ENCODE results near the gene TOLLIP. TPM values are rescaled to one million over a fixed set of nuclear protein-coding genes. Genes with fewer than 3 reads are reported as not detected.
"Not testable (repeated sequence)": the region's sequence is repeated elsewhere in the genome, so short reads cannot be mapped to it uniquely, and the experiment has no call there.

The TOLLIP gene
- polyA plus RNA-seq, 12 donors: 20.1 to 34.3 (median 22.1) TPM; not detected in 1

- no peak for DNase-seq
These were observed 58.1 kb downstream of the TOLLIP start for GRCh38 chr11:1251236-1251770.

GRCh38 chr11:1250411-1250810 lies 59.0 kb downstream of the TOLLIP start:
- not testable (repeated sequence) for DNase-seq

GRCh38 chr11:1248951-1249350 lies 60.5 kb downstream of the TOLLIP start:
- not testable (repeated sequence) for DNase-seq

- not testable (repeated sequence) for DNase-seq
These were observed 62.4 kb downstream of the TOLLIP start for GRCh38 chr11:1247026-1247425.

DNA sequence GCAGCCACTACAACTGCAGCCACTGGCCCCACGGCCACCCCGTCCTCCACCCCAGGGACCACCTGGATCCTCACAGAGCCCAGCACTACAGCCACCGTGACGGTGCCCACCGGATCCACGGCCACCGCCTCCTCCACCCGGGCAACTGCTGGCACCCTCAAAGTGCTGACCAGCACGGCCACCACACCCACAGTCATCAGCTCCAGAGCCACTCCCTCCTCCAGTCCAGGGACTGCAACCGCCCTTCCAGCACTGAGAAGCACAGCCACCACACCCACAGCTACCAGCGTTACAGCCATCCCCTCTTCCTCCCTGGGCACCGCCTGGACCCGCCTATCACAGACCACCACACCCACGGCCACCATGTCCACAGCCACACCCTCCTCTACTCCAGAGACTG lies 63.1 kb downstream of the TOLLIP start:
- DNase-seq: not testable (repeated sequence)

DNA sequence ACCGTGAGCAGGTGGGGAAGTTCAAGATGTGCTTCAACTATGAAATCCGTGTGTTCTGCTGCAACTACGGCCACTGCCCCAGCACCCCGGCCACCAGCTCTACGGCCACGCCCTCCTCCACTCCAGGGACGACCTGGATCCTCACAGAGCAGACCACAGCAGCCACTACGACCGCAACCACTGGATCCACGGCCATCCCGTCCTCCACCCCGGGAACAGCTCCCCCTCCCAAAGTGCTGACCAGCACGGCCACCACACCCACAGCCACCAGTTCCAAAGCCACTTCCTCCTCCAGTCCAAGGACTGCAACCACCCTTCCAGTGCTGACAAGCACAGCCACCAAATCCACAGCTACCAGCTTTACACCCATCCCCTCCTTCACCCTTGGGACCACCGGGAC lies 63.7 kb downstream of the TOLLIP start:
- not testable (repeated sequence) for DNase-seq

GRCh38 chr11:1244557-1244956 lies 64.9 kb downstream of the TOLLIP start:
- DNase-seq: not testable (repeated sequence)

DNA sequence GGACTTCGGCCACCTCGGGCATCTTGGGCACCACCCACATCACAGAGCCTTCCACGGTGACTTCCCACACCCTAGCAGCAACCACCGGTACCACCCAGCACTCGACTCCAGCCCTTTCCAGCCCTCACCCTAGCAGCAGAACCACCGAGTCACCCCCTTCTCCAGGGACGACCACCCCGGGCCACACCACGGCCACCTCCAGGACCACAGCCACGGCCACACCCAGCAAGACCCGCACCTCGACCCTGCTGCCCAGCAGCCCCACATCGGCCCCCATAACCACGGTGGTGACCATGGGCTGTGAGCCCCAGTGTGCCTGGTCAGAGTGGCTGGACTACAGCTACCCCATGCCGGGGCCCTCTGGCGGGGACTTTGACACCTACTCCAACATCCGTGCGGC lies 65.9 kb downstream of the TOLLIP start:
- not testable (repeated sequence) for DNase-seq

- not testable (repeated sequence) for DNase-seq
These were observed 66.7 kb downstream of the TOLLIP start for GRCh38 chr11:1242751-1243150.

DNA sequence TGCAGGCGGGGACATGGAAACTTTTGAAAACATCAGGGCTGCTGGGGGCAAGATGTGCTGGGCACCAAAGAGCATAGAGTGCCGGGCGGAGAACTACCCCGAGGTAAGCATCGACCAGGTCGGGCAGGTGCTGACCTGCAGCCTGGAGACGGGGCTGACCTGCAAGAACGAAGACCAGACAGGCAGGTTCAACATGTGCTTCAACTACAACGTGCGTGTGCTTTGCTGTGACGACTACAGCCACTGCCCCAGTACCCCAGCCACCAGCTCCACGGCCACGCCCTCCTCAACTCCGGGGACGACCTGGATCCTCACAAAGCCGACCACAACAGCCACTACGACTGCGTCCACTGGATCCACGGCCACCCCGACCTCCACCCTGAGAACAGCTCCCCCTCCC lies 67.1 kb downstream of the TOLLIP start:
- DNase-seq: no peak

- no peak for DNase-seq
These were observed 67.7 kb downstream of the TOLLIP start for GRCh38 chr11:1241706-1242105.

DNA sequence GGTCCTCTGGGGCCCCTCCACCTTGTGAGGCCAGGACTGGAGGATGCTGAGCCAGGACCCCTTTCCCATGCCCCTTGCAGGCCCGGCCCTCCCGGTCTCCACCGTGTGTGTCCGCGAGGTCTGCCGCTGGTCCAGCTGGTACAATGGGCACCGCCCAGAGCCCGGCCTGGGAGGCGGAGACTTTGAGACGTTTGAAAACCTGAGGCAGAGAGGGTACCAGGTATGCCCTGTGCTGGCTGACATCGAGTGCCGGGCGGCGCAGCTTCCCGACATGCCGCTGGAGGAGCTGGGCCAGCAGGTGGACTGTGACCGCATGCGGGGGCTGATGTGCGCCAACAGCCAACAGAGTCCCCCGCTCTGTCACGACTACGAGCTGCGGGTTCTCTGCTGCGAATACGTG lies 68.7 kb downstream of the TOLLIP start:
- DNase-seq: no peak

- DNase-seq: no peak
These were observed 69.7 kb downstream of the TOLLIP start for GRCh38 chr11:1239596-1240205.

GRCh38 chr11:1238767-1239595 lies 70.5 kb downstream of the TOLLIP start:
- no peak for DNase-seq

- no peak for DNase-seq
These were observed 71.6 kb downstream of the TOLLIP start for GRCh38 chr11:1237851-1238250.

- DNase-seq: no peak
These were observed 72.3 kb downstream of the TOLLIP start for GRCh38 chr11:1237128-1237580.

DNA sequence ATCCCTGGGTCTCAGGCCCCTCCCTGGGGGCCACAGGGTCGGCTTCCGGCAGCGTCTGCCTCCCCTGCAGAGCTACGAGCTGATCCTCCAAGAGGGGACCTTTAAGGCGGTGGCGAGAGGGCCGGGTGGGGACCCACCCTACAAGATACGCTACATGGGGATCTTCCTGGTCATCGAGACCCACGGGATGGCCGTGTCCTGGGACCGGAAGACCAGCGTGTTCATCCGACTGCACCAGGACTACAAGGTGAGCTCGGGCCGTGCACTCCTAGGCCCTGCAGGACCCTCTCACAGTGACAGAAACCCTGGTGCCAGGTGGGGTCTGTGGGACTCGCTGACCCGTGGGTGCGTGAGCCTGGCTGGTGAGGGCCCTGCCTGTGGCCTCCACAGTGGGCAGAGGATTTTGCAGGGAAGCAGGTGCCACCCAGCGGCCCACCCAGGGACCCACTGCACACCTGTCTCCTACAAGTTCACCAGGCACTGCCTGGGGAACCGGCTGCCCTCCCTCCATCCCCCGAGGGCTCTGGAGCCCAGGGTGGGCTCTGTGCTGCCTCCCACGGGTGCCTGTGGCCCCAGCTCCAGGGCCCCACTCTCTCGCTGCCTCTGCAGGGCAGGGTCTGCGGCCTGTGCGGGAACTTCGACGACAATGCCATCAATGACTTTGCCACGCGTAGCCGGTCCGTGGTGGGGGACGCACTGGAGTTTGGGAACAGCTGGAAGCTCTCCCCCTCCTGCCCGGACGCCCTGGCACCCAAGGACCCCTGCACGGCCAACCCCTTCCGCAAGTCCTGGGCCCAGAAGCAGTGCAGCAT lies 72.9 kb downstream of the TOLLIP start:
- no peak for DNase-seq

DNA sequence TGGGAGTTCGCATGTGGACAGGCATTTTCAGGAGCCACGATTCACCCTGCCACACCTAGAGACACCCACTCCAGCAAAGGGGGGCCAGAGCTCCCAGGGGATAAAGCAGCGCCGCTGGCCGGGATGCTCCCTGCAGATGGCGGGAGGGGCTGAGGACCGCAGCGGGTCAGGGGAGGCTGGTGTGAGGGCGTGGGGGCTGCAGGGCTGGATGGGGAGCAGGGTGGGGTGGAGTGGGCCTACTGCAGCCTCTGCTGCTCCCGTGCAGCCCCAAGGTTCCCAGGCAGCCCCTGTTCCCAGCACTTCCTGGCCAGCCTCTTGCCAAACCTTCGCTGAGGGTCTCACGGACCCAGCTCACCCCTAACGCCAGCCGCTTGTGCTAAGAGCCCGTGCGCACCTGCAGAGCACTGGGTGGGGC lies 73.5 kb downstream of the TOLLIP start:
- DNase-seq: no peak

GRCh38 chr11:1235306-1235900 lies 74.0 kb downstream of the TOLLIP start:
- DNase-seq: no peak

GRCh38 chr11:1234771-1235305 lies 74.6 kb downstream of the TOLLIP start:
- no peak for DNase-seq

DNA sequence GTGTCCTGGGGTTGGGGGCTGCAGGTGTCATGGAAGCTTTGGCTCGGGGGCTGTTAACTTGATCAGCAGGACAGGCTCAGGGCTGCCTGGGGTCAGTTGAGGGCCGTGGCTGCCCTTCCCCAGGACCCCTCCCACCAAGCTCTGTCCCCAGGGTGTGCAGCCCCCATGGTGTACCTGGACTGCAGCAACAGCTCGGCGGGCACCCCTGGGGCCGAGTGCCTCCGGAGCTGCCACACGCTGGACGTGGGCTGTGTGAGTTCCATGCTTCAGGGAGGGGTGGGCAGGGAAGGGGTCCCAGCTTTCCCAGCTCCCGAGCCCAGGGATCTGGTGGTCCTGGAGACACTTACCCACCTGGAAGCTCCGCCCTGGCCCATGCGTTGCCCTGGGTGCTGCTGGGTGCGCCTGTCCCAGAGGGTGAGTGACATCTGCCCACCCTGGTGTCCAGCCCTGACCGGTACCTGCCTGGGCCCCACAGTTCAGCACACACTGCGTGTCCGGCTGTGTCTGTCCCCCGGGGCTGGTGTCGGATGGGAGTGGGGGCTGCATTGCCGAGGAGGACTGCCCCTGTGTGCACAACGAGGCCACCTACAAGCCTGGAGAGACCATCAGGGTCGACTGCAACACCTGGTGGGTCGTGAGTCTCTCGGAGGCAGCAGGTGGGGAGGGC lies 75.2 kb downstream of the TOLLIP start:
- no peak for DNase-seq

Data from muscle of arm (tissue), 12 donors.